ENCODE results near the gene ZNF398.
"Not testable (repeated sequence)": the region's sequence is repeated elsewhere in the genome, so short reads cannot be mapped to it uniquely, and the experiment has no call there.

Gene ZNF398

DNA sequence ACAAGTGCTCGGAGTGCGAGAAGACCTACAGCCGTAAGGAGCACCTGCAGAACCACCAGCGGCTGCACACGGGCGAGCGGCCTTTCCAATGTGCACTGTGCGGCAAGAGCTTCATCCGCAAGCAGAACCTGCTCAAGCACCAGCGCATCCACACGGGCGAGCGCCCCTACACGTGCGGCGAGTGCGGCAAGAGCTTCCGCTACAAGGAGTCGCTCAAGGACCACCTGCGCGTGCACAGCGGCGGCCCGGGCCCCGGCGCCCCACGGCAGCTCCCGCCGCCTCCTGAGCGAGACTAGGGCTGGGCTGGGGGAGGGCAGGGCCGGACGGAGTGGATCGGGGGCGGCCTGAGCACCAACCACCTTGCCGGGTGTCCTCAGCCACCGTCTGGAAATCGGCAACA is 77.1 kb downstream of the ZNF398 start:
- no peak for DNase-seq (ENCODE audit: low read depth in 1 of 2, low spot score in 1 of 2)

DNA sequence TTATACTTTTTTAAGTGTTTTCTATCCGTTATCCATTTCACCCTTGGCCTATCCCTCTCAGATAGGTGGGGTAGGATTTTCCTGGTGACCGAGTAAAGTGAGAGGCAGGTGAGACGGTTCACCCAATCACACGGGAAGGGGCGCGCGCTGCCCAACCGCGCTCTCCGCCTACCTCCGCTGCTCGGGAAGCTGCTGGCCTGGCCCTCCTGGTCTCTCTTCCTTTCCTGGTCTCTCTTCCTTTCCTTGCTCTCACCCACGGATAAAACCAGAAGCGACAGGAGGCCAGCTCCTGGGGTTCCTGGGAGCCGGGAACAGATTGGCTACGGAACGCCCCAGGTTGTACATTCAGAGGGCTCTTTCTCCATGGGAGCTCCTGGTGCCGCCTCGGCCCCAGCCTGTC is 77.9 kb downstream of the ZNF398 start:
- DNase-seq (ENCODE audit: low read depth in 1 of 2, low spot score in 1 of 2), result no peak

GRCh38 chr7:149225656-149226055 is 78.4 kb downstream of the ZNF398 start:
- DNase-seq (ENCODE audit: low read depth in 1 of 2, low spot score in 1 of 2), result no peak

- not testable (repeated sequence) for DNase-seq (ENCODE audit: low read depth in 1 of 2, low spot score in 1 of 2)
These were observed 79.1 kb downstream of the ZNF398 start for GRCh38 chr7:149226366-149226765.

DNA sequence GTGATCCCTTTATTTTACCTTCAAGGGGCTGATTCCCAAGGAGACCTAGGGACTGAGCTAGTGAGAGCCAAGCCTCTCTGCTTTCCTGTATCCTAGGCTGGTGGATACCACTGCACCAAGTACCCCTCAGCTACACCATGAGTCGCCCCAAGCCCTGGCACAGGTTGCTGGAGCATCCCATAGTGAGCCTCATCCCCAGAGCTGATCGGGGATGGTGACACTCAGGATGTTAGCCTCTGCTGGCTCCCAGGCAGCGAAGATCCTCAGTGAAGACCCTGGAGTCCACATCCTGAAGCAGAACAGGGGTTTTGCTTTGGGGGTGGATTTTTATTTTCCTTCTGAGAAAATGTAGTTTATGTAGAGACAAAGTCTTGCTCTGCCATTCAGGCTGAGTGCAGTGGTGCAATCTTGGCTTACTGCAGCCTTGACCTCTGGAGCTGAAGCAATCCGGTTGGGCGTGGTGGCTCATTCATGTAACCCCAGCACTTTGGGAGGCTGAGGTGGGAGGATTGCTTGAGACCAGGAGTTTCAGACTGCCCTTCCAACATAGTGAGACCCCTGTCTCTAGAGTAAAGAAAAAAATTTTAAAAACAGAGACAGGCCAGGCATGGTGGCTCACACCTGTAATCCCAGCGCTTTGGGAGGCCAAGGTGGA is 79.7 kb downstream of the ZNF398 start:
- no peak for DNase-seq (ENCODE audit: low read depth in 1 of 2, low spot score in 1 of 2)

GRCh38 chr7:149228831-149229471 is 81.7 kb downstream of the ZNF398 start:
- no peak for DNase-seq (ENCODE audit: low read depth in 1 of 2, low spot score in 1 of 2)

DNA sequence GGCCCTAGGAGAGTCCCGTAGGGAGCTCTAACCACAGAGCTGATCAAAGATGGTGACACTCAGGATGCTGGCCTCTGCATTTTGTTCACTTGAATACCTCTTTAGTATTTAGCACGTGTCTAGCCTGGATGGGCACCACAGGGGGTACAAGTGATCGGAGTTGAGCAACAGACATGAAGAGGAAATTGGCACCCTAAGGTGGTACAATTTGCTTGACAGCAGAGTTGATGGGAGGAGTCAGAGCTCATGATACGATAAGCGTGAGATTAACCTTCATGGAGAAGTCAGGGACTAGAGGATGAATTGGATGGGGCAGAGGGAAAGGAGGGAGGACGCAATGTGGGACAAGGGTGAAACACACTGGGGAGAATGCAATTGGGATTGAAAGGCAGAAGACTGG is 82.3 kb downstream of the ZNF398 start:
- DNase-seq (ENCODE audit: low read depth in 1 of 2, low spot score in 1 of 2), result no peak

GRCh38 chr7:149232362-149232761 is 85.1 kb downstream of the ZNF398 start:
- DNase-seq (ENCODE audit: low read depth in 1 of 2, low spot score in 1 of 2), result no peak

All from stimulated activated CD4-positive, alpha-beta T cell treated with anti-CD3 and anti-CD28 coated beads, Interleukin-15, amount 100 ng/mL, for 1 hour (primary cell).